ENCODE measurements around the gene KLHL26. TPM values are rescaled to one million over a fixed set of nuclear protein-coding genes. Genes with fewer than 3 reads are reported as not detected.
A peak's percentile ranks its signal among the peaks of the same experiment; 100 is the strongest.

Gene KLHL26
- total and polyA plus RNA-seq, 7 experiments from 2014 or later, result 3.7 to 16.3 (median 10.5) TPM

- ChIA-PET POLR2A (no interaction called here), CTCF (no interaction called here)
- Histone ChIP-seq H3K36me3 (ENCODE audit: control insufficient read depth in 2 of 3, insufficient read depth in 3 of 3, low read length in 3 of 3) (no peaks in the 10 kb centered on the region), H3K27me3 (ENCODE audit: control insufficient read depth in 2 of 2, insufficient read depth in 2 of 2, low read length in 2 of 2) (peaks cover 4 to 26% of the 10 kb centered on the region in 2 donors), H3K9me3 (ENCODE audit: control insufficient read depth in 2 of 3, low read length in 3 of 3) (no peaks in the 10 kb centered on the region), H3K4me3 (ENCODE audit: low read length) (no peak overlapping the region), H3K4me1 (ENCODE audit: control insufficient read depth in 2 of 2, insufficient read depth in 2 of 2, low read length in 2 of 2) (no peaks in the 10 kb centered on the region), H3K27ac (ENCODE audit: low read depth, low read length) (no peak overlapping the region)
- peaks cover 0 to 3% (median 0%) of the 10 kb centered on the region in 11 donors for H3K9me3 Mint-ChIP-seq
- H3K36me3 Mint-ChIP-seq, result peaks cover 0 to 4% (median 0%) of the 10 kb centered on the region in 5 donors
- peaks cover 47 to 70% (median 60%) of the 10 kb centered on the region in 5 donors for H3K27me3 Mint-ChIP-seq
- intact Hi-C loops (cut with micrococcal nuclease), result no loop called here
- peak overlapping the region; percentile 3 to 82 (median 47) for H3K4me3 Mint-ChIP-seq
- peaks cover 2 to 26% (median 13%) of the 10 kb centered on the region in 7 donors for H3K4me1 Mint-ChIP-seq
- ATAC-seq (no peak), DNase-seq (no peak)
- H3K27ac Mint-ChIP-seq, result peak overlapping the region in 1 of 9 donors; percentile 67
These were observed 31.7 kb upstream of the KLHL26 start for GRCh38 chr19:18605196-18605545.

- Mint-ChIP-seq H3K27ac (peak overlapping the region in 1 of 9 donors; percentile 67), H3K27me3 (peaks cover 47 to 73% (median 63%) of the 10 kb centered on the region in 5 donors), H3K4me1 (peaks cover 2 to 26% (median 13%) of the 10 kb centered on the region in 7 donors), H3K9me3 (peaks cover 0 to 3% (median 0%) of the 10 kb centered on the region in 11 donors), H3K36me3 (peaks cover 0 to 4% (median 0%) of the 10 kb centered on the region in 5 donors), H3K4me3 (peak overlapping the region; percentile 3 to 82 (median 47))
- ATAC-seq (no peak), DNase-seq (no peak)
- intact Hi-C loops (cut with micrococcal nuclease), result no loop called here
- Histone ChIP-seq H3K27ac (ENCODE audit: low read depth, low read length) (no peak overlapping the region), H3K4me3 (ENCODE audit: low read length) (no peak overlapping the region), H3K9me3 (ENCODE audit: control insufficient read depth in 2 of 3, low read length in 3 of 3) (no peaks in the 10 kb centered on the region), H3K4me1 (ENCODE audit: control insufficient read depth in 2 of 2, insufficient read depth in 2 of 2, low read length in 2 of 2) (no peaks in the 10 kb centered on the region), H3K27me3 (ENCODE audit: control insufficient read depth in 2 of 2, insufficient read depth in 2 of 2, low read length in 2 of 2) (peaks cover 4 to 30% of the 10 kb centered on the region in 2 donors), H3K36me3 (ENCODE audit: control insufficient read depth in 2 of 3, insufficient read depth in 3 of 3, low read length in 3 of 3) (no peaks in the 10 kb centered on the region)
- CTCF ChIA-PET, result no interaction called here
- POLR2A ChIA-PET, result no interaction called here
These were observed 31.1 kb upstream of the KLHL26 start for GRCh38 chr19:18605546-18606280.

- Mint-ChIP-seq H3K4me1 (peaks cover 6 to 31% (median 19%) of the 10 kb centered on the region in 7 donors), H3K9me3 (peaks cover 0 to 3% (median 0%) of the 10 kb centered on the region in 11 donors), H3K27ac (peak within 1 kb of the TSS in 1 of 9 donors; percentile 67), H3K36me3 (peaks cover 0 to 4% (median 0%) of the 10 kb centered on the region in 5 donors), H3K27me3 (peaks cover 51 to 76% (median 64%) of the 10 kb centered on the region in 5 donors), H3K4me3 (peak within 1 kb of the TSS in 5 of 10 donors; percentile 11 to 76 (median 45))
- Histone ChIP-seq H3K27me3 (ENCODE audit: control insufficient read depth in 2 of 2, insufficient read depth in 2 of 2, low read length in 2 of 2) (peaks cover 4 to 35% of the 10 kb centered on the region in 2 donors), H3K4me1 (ENCODE audit: control insufficient read depth in 2 of 2, insufficient read depth in 2 of 2, low read length in 2 of 2) (peaks cover 0 to 5% of the 10 kb centered on the region in 2 donors), H3K27ac (ENCODE audit: low read depth, low read length) (no peak within 1 kb of the TSS), H3K9me3 (ENCODE audit: control insufficient read depth in 2 of 3, low read length in 3 of 3) (no peaks in the 10 kb centered on the region), H3K4me3 (ENCODE audit: low read length) (no peak within 1 kb of the TSS), H3K36me3 (ENCODE audit: control insufficient read depth in 2 of 3, insufficient read depth in 3 of 3, low read length in 3 of 3) (no peaks in the 10 kb centered on the region)
- ATAC-seq (no peak), DNase-seq (no peak)
- intact Hi-C loops (cut with micrococcal nuclease), result no loop called here
- ChIA-PET POLR2A (no interaction called here), CTCF (no interaction called here)
These were observed 30.3 kb upstream of the KLHL26 start, which contains the start of gene CRLF1 for GRCh38 chr19:18606281-18607225. Gene CRLF1 (minus strand): TSS chr19:18606799. CDS start chr19:18606656, 143 bp downstream.

- CTCF ChIA-PET, result no interaction called here
- Mint-ChIP-seq H3K36me3 (peaks cover 0 to 4% (median 0%) of the 10 kb centered on the region in 5 donors), H3K27ac (no peak overlapping the region), H3K4me1 (peaks cover 12 to 38% (median 26%) of the 10 kb centered on the region in 7 donors), H3K9me3 (peaks cover 0 to 3% (median 0%) of the 10 kb centered on the region in 11 donors), H3K27me3 (peaks cover 49 to 77% (median 63%) of the 10 kb centered on the region in 5 donors), H3K4me3 (peak overlapping the region in 4 of 10 donors; percentile 11 to 65 (median 22))
- H3K27ac ChIP-seq (ENCODE audit: low read depth, low read length), result no peak overlapping the region
- no peak overlapping the region for H3K4me3 ChIP-seq (ENCODE audit: low read length)
- POLR2A ChIA-PET, result no interaction called here
- no peak for DNase-seq
- H3K9me3 ChIP-seq (ENCODE audit: control insufficient read depth in 2 of 3, low read length in 3 of 3), result no peaks in the 10 kb centered on the region
- peaks cover 7 to 11% of the 10 kb centered on the region in 2 donors for H3K4me1 ChIP-seq (ENCODE audit: control insufficient read depth in 2 of 2, insufficient read depth in 2 of 2, low read length in 2 of 2)
- H3K36me3 ChIP-seq (ENCODE audit: control insufficient read depth in 2 of 3, insufficient read depth in 3 of 3, low read length in 3 of 3), result no peaks in the 10 kb centered on the region
- H3K27me3 ChIP-seq (ENCODE audit: control insufficient read depth in 2 of 2, insufficient read depth in 2 of 2, low read length in 2 of 2), result peaks cover 8 to 40% of the 10 kb centered on the region in 2 donors
- ATAC-seq, result no peak
- intact Hi-C loops (cut with micrococcal nuclease), result no loop called here
These were observed 29.4 kb upstream of the KLHL26 start for GRCh38 chr19:18607226-18608101.

- POLR2A ChIA-PET, result no interaction called here
- H3K4me3 ChIP-seq (ENCODE audit: low read length), result no peak overlapping the region
- peaks cover 0 to 4% (median 0%) of the 10 kb centered on the region in 5 donors for H3K36me3 Mint-ChIP-seq
- peaks cover 11 to 12% of the 10 kb centered on the region in 2 donors for H3K4me1 ChIP-seq (ENCODE audit: control insufficient read depth in 2 of 2, insufficient read depth in 2 of 2, low read length in 2 of 2)
- H3K9me3 ChIP-seq (ENCODE audit: control insufficient read depth in 2 of 3, low read length in 3 of 3), result no peaks in the 10 kb centered on the region
- ATAC-seq (no peak), DNase-seq (no peak)
- peaks cover 47 to 73% (median 59%) of the 10 kb centered on the region in 5 donors for H3K27me3 Mint-ChIP-seq
- peaks cover 0 to 3% (median 0%) of the 10 kb centered on the region in 11 donors for H3K9me3 Mint-ChIP-seq
- H3K27ac Mint-ChIP-seq, result no peak overlapping the region
- no peaks in the 10 kb centered on the region for H3K36me3 ChIP-seq (ENCODE audit: control insufficient read depth in 2 of 3, insufficient read depth in 3 of 3, low read length in 3 of 3)
- H3K27me3 ChIP-seq (ENCODE audit: control insufficient read depth in 2 of 2, insufficient read depth in 2 of 2, low read length in 2 of 2), result peaks cover 8 to 37% of the 10 kb centered on the region in 2 donors
- CTCF ChIA-PET, result no interaction called here
- intact Hi-C loops (cut with micrococcal nuclease), result no loop called here
- H3K27ac ChIP-seq (ENCODE audit: low read depth, low read length), result no peak overlapping the region
- H3K4me1 Mint-ChIP-seq, result peaks cover 8 to 35% (median 25%) of the 10 kb centered on the region in 7 donors
- peak overlapping the region in 5 of 10 donors; percentile 1 to 65 (median 39) for H3K4me3 Mint-ChIP-seq
These were observed 28.6 kb upstream of the KLHL26 start for GRCh38 chr19:18608102-18608804.
